ENCODE measurements around the gene GLT6D1.
"Not testable (repeated sequence)": the region's sequence is repeated elsewhere in the genome, so short reads cannot be mapped to it uniquely, and the experiment has no call there.

GLT6D1 gene

GRCh38 chr9:135639196-135639595, at the start of gene GLT6D1:
GLT6D1 (minus strand) TSS chr9:135639540; CDS start chr9:135639187, 353 bp downstream.
- no peak for DNase-seq

DNA sequence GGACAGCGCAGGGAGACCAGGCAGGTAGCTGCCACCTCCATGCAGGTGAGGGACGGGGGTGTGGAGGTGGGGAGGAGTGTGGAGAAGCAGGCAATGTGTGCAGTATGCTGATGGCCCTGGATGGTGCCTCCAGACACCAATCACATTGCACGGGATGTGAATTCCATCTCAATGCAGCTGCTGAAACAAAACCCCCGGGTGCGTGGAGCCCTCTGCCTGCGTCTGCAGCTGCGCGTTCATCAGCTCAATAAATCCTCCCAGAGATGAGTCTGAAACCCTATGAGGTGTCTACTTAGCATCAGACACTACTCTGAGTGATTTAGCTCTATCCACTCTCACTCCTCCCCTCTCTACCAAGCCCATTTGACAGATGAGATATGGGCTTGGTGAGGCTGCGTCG, 49.7 kb upstream of the GLT6D1 start:
- DNase-seq = no peak

DNA sequence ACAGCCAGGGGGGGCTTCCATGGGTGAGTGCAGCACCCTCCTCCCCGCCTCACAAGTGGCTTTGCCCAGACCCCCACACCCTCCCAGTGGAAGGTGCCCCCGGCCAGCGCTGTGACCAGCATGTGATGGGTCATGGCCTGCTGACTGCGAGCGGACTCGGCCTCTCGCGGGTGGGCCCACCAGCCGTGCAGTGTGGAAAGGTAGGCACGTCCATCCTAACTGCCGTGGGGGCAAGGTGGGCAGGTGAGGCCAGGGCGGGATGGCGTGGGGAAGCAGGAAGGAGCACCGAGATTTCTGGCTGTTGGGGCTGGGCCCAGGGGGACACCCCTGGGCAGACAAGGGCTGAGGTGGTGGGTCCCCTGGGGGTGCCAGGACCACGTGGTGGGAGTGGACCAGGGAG, 47.9 kb upstream of the GLT6D1 start:
- no peak for DNase-seq

GRCh38 chr9:135684691-135685090, 45.4 kb upstream of the GLT6D1 start:
- no peak for DNase-seq

- DNase-seq = no peak
These were observed 44.2 kb upstream of the GLT6D1 start for GRCh38 chr9:135683401-135684034.

- DNase-seq = no peak
These were observed 41.8 kb upstream of the GLT6D1 start for GRCh38 chr9:135681161-135681560.

- no peak for DNase-seq
These were observed 40.7 kb upstream of the GLT6D1 start for GRCh38 chr9:135680056-135680455.

- no peak for DNase-seq
These were observed 39.1 kb upstream of the GLT6D1 start for GRCh38 chr9:135678236-135679017.

DNA sequence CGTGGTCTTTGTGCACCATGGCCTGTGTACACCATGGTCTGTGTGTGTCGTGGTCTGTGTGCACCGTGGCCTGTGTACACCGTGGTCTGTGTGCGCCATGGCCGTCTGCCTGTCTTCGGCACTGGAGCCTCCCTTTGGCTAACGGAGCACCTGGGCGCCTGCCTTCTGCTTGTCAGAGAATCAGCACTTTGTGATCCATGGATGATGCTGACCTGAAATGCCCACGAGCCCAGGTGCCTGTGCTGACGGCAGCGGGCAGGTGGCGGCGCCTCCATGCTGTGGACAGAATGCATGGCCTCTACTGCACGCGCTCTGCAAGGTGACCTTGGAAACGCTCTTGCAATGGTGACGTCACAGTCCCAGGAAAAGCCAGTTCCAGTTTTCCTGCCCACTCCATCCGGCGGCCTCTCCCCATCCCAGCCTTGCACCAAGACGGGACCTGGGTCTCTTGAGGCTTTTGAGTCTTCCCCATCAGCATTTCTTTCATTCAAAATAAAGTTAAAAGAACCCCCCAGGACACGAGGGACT, 38.4 kb upstream of the GLT6D1 start:
- no peak for DNase-seq

DNA sequence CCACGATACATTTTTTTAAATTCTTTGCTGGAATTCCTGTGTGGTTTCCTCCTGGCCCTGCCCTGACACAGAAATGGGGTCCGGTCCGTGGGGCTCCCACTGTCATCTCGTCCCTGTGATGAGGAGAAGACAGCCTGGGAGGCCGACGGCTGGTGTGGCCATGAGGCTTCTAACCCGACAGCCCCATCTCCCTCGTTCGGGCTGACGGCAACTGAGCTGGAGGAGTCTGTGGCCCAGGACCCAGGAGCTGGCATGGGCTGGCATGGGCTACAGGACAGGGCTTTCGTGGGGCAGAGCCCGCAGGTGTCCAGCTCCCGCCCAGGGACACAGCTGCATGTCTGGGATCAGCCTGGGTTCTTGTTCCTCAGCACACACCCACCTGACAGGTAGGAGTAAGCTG, 37.6 kb upstream of the GLT6D1 start:
- DNase-seq = no peak

DNA sequence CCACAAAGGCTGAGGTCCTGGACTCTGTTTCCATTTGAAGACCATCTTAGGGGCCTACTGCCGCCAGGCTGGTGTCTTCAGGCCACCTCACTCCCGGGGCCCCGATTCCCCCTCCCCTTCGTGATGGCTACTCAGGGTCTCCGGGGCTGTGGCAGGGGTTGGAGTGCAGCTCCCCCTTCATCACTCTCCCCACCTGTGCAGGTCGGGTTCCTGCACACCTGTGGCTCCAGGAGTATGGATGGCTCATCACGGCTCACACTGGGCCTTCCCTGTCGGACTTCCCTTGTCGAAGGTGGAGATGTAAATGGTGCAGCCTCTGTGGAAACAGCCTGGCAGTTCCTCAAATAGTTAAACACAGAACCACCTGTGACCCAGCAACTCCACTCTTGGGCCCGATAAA, 35.6 kb upstream of the GLT6D1 start:
- no peak for DNase-seq

GRCh38 chr9:135673941-135674340, 34.6 kb upstream of the GLT6D1 start:
- no peak for DNase-seq

DNA sequence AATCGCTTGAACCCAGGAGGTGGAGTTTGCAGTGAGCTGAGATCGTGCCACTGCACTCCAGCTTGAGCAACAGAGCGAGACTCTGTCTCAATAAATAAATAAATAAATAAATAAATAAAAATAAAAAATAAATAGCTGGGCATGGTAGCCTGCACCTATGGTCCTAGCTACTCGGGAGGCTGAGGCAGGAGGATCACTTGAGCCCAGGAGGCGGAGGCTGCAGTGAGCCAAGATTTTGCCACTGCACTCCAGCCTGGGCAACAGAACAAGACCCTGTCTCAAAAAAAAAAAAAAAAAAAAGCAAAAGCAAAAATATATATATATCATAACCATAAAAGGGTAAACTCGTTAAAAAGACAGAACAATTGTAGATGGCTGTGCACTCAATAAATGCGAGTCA, 33.4 kb upstream of the GLT6D1 start:
- not testable (repeated sequence) for DNase-seq

GRCh38 chr9:135671591-135672041, 32.3 kb upstream of the GLT6D1 start:
- no peak for DNase-seq

- DNase-seq = no peak
These were observed 31.6 kb upstream of the GLT6D1 start for GRCh38 chr9:135670721-135671590.

- DNase-seq = no peak
These were observed 30.4 kb upstream of the GLT6D1 start for GRCh38 chr9:135669616-135670285.

GRCh38 chr9:135669018-135669417, 29.7 kb upstream of the GLT6D1 start:
- DNase-seq = not testable (repeated sequence)

GRCh38 chr9:135667463-135668001, 28.2 kb upstream of the GLT6D1 start:
- no peak for DNase-seq

DNA sequence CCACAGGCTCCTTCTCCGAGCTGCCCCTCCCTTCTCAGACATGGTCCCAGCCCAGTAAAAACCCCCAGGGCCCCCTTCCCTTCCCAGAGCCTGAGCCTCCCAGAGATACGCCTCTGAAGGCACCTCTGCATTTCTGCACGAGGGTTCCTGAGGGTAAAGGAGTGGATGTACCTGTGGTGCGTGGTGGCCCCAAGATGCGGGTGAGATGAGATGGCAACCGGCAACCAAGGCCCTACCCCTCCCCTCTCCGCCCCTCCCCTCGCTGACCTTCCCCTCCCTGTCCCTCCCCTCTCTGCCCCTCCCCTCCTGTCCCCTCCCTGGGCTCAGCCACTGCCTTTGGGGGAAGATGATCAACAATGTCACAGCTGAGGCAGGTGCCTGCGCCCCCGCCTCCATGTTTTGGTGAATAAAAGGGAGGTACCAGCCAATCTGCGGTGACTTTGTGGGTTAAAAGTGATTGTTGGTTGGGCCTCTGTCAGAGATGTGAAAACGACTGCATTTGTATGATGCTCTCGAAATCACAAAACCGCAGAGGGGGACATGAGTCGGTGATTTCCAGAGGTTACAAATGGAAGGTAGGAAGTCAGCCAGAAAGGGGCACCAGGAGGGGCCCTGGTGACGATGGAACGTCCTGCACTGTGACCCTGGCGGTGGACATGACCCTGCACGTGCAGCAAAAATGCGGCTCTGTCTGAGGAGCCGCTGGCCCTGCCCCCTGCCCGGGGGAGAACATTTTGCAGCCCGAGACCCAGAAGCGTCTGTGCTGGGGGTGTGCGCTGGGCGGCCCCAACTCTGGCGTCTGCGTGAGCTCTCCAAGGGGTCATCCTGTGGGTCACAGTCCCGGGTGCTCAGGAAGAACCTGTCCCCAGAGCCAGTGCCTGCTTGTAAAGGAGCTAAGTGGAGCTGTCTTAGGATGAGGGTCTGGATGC, 27.5 kb upstream of the GLT6D1 start:
- no peak for DNase-seq

- no peak for DNase-seq
These were observed 26.5 kb upstream of the GLT6D1 start for GRCh38 chr9:135665795-135666189.

Data from activated CD8-positive, alpha-beta memory T cell treated with anti-CD3 and anti-CD28 coated beads for 24 hours (primary cell).